ENCODE data around the gene TSC22D4. TPM values are rescaled to one million over a fixed set of nuclear protein-coding genes. Genes with fewer than 3 reads are reported as not detected.

TSC22D4 gene
- total RNA-seq = 12.1 and 15.0 TPM in 2 replicates

GRCh38 chr7:100478958-100479660 lies at the start of gene TSC22D4:
Gene TSC22D4, minus strand, starts transcription at chr7:100479214. Its CDS starts 1,176 bp downstream, at chr7:100478038.

GRCh38 chr7:100483722-100484672 lies 5.0 kb upstream of the TSC22D4 start, which contains the start of gene NYAP1:
Gene NYAP1, plus strand, starts transcription at chr7:100483927. Its CDS starts 1,385 bp downstream, at chr7:100485312.

GRCh38 chr7:100464210-100464660 lies 14.8 kb downstream of the TSC22D4 start, which contains the start of gene SPACDR:
Gene SPACDR, minus strand, starts transcription at chr7:100464260. Its CDS starts 235 bp downstream, at chr7:100464025.

DNA sequence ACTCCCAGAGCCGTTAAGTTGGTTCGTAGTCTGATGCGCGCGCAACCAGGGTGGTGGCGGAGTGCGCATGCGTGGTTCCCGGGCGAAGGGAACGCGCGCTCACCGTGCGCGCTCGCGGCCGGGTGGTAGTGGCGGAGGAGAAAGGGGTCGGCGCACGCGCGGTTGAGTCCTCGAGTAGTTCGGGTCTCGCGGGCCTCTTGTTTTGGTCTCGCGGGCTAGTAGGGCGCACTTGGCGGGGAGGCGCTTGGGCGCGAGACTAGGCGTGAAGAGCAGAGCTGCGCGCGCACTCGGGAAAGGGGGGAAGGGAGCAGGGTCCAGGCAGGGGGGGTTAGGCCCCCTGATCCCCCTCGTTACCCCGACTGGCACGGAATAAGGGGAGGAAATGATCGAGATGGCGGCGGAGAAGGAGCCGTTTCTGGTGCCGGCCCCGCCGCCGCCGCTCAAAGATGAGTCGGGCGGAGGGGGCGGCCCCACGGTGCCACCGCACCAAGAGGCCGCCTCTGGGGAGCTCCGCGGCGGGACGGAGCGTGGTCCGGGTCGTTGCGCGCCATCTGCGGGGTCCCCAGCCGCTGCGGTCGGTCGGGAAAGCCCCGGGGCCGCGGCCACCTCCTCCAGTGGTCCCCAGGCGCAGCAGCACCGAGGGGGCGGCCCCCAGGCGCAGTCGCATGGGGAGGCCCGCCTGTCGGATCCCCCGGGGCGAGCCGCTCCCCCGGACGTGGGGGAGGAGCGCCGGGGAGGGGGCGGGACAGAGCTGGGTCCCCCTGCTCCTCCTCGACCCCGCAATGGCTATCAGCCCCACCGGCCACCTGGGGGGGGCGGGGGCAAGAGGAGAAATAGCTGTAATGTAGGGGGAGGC lies 49.1 kb downstream of the TSC22D4 start, which contains the start of gene MEPCE:
Gene MEPCE (plus strand): TSS at position 195 of the 856 bp plus-strand sequence. CDS start 188 bp downstream, at position 383.

GRCh38 chr7:100428199-100428966 lies 50.6 kb downstream of the TSC22D4 start, which contains the start of gene ZCWPW1:
Gene ZCWPW1, minus strand, starts transcription at chr7:100428703. Its CDS starts 8,054 bp downstream, at chr7:100420649.

Other genes starting within 250 kb of the TSC22D4 start
- gene SPDYE3, start 171.5 kb downstream of the TSC22D4 start, total RNA-seq = not detected in 2 replicates
- 3.7 and 6.6 TPM in 2 replicates for gene PILRB, start 121.1 kb downstream of the TSC22D4 start, total RNA-seq
- 0.18 and 0.28 TPM in 2 replicates for gene PILRA, start 105.7 kb downstream of the TSC22D4 start, total RNA-seq
- gene ZCWPW1, start 50.5 kb downstream of the TSC22D4 start, total RNA-seq = 1.6 and 2.8 TPM in 2 replicates
- 21.6 and 28.8 TPM in 2 replicates for gene MEPCE, start 49.4 kb downstream of the TSC22D4 start, total RNA-seq
- gene PPP1R35, start 42.7 kb downstream of the TSC22D4 start, total RNA-seq = 9.7 and 13.7 TPM in 2 replicates
- gene SPACDR, start 15.0 kb downstream of the TSC22D4 start, total RNA-seq = 0.14 and 0.28 TPM in 2 replicates
- 0.14 and 0.74 TPM in 2 replicates for gene NYAP1, start 4.7 kb upstream of the TSC22D4 start, total RNA-seq
- gene AGFG2, start 60.0 kb upstream of the TSC22D4 start, total RNA-seq = 2.4 and 3.0 TPM in 2 replicates
- not detected in 2 replicates for gene SAP25, start 94.7 kb upstream of the TSC22D4 start, total RNA-seq
- gene LRCH4, start 106.9 kb upstream of the TSC22D4 start, total RNA-seq = 5.3 and 7.3 TPM in 2 replicates
- 0.28 and 0.37 TPM in 2 replicates for gene FBXO24, start 107.1 kb upstream of the TSC22D4 start, total RNA-seq
- gene PCOLCE, start 123.1 kb upstream of the TSC22D4 start, total RNA-seq = 55.9 and 59.2 TPM in 2 replicates
- 4.1 and 4.4 TPM in 2 replicates for gene MOSPD3, start 133.3 kb upstream of the TSC22D4 start, total RNA-seq
- gene TFR2, start 162.3 kb upstream of the TSC22D4 start, total RNA-seq = 0.14 and 0.37 TPM in 2 replicates
- gene ACTL6B, start 177.2 kb upstream of the TSC22D4 start, total RNA-seq = not detected in 2 replicates
- gene GNB2, start 194.5 kb upstream of the TSC22D4 start, total RNA-seq = 59.2 and 67.9 TPM in 2 replicates
- gene GIGYF1, start 215.0 kb upstream of the TSC22D4 start, total RNA-seq = 11.9 and 14.9 TPM in 2 replicates
- gene POP7, start 226.9 kb upstream of the TSC22D4 start, total RNA-seq = 27.6 and 31.5 TPM in 2 replicates
- gene EPO, start 241.3 kb upstream of the TSC22D4 start, total RNA-seq = not detected in 2 replicates

Data from smooth muscle cell of bladder (primary cell).